ENCODE results near the gene LRPPRC.

GRCh38 chr2:43906448-43907109, 89.2 kb downstream of the LRPPRC start:
- TF ChIP-seq EZH2 (IDR thresholded peaks at IDR 0.05; ENCODE audit: low read depth): no peak
- TF ChIP-seq, protein P1, sequence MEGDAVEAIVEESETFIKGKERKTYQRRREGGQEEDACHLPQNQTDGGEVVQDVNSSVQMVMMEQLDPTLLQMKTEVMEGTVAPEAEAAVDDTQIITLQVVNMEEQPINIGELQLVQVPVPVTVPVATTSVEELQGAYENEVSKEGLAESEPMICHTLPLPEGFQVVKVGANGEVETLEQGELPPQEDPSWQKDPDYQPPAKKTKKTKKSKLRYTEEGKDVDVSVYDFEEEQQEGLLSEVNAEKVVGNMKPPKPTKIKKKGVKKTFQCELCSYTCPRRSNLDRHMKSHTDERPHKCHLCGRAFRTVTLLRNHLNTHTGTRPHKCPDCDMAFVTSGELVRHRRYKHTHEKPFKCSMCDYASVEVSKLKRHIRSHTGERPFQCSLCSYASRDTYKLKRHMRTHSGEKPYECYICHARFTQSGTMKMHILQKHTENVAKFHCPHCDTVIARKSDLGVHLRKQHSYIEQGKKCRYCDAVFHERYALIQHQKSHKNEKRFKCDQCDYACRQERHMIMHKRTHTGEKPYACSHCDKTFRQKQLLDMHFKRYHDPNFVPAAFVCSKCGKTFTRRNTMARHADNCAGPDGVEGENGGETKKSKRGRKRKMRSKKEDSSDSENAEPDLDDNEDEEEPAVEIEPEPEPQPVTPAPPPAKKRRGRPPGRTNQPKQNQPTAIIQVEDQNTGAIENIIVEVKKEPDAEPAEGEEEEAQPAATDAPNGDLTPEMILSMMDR (conservative IDR thresholded peaks at IDR 0.05): no peak

Measured in PC-9 (cell line).